VCaP (cell line): ENCODE measurements around the gene AVPI1.

ENCODE experiments used
- H3K27ac ChIP-seq: fragments of 450-650 bp; 2 replicates; pipeline ENCODE4 v1.5.1; 2017
- TF ChIP-seq, protein P1 (sequence below): fragments of 450-650 bp; conservative IDR thresholded peaks from 2 replicates; pipeline ENCODE4 v1.5.1; 2017; ENCODE audit warnings: mild to moderate bottlenecking, moderate library complexity

Gene AVPI1

DNA sequence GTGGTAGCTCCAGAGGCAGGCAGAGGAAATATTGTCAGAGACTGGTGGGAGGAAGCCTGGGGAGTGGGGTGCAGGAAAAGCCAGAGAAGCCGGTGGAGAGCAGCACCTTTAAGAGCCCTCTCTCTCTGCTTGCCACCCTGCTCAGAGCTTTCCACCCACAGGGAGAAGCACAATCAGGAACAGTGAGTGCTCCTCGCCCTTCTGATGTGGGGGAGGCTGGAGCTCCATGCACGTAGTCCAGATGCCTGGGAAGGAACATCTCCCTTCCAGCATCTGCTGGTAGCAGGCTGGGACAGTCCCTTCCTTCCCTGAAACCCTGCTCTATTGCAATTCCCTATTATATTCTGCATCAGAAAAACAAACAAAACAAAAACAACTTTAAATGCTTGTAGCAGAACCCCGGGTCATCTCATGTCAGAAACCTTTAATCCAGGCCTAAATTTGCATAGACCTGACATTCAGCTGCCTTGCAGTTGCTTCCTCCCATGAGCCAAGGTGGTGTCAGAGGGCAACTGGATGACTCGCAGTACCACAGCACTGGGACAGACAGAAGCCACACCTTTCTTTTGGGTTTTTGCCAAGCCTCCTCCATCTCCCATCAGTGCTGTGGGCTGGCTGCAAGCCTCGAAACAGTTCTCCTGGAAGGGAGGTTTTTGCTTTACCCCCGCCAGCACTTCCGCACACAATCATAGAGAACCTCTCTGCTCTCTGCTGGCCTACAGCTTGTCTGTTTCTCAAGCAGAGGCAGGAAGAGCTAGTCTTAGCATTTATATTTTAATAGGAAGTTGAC lies 13.1 kb downstream of the AVPI1 start:
- H3K27ac ChIP-seq, result no peak overlapping the region

DNA sequence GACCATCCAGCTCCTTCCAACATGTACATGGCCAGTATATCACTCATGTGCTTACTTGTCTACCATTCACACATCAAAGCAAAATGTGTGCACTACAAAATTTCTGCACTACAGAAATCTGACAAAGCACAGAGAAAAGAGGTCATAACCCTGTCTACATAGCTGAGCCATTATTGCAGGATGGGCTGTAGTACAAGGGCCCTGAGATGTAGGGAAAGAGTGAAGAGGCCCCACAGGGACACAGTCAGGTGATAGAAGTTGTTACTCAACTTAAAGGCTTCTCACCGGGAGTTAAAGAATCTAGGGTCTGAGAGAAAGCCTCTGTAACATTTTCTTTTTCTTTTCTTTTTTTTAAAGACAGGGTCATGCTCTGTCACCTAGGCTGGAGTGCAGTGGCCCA lies 17.5 kb downstream of the AVPI1 start:
- H3K27ac ChIP-seq, result no peak overlapping the region
- TF ChIP-seq, protein P1, sequence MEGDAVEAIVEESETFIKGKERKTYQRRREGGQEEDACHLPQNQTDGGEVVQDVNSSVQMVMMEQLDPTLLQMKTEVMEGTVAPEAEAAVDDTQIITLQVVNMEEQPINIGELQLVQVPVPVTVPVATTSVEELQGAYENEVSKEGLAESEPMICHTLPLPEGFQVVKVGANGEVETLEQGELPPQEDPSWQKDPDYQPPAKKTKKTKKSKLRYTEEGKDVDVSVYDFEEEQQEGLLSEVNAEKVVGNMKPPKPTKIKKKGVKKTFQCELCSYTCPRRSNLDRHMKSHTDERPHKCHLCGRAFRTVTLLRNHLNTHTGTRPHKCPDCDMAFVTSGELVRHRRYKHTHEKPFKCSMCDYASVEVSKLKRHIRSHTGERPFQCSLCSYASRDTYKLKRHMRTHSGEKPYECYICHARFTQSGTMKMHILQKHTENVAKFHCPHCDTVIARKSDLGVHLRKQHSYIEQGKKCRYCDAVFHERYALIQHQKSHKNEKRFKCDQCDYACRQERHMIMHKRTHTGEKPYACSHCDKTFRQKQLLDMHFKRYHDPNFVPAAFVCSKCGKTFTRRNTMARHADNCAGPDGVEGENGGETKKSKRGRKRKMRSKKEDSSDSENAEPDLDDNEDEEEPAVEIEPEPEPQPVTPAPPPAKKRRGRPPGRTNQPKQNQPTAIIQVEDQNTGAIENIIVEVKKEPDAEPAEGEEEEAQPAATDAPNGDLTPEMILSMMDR, result no peak

More for the DNA sequence above, 13.1 kb downstream of the AVPI1 start:
- TF ChIP-seq, protein P1, result no peak

DNA sequence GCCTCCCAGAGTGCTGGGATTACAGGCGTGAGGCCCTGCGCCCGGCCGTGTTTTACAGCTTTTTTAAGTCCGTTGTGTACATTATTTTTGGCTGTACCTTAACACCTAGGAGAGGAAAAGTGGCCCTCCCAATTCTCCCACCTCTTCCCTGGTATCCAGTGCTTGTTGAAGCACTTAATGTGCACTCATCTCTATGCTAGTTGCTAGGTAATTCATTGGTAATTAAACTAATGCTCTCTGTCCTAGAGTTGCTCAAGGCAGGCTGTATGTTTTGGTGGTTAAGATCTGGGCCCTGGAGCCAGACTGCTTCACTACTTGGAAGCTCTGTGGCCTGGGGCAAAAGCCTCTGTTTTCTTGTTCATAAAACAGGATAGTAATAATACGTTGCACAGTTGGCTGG lies 19.6 kb downstream of the AVPI1 start:
- TF ChIP-seq, protein P1, result no peak
- no peak overlapping the region for H3K27ac ChIP-seq

DNA sequence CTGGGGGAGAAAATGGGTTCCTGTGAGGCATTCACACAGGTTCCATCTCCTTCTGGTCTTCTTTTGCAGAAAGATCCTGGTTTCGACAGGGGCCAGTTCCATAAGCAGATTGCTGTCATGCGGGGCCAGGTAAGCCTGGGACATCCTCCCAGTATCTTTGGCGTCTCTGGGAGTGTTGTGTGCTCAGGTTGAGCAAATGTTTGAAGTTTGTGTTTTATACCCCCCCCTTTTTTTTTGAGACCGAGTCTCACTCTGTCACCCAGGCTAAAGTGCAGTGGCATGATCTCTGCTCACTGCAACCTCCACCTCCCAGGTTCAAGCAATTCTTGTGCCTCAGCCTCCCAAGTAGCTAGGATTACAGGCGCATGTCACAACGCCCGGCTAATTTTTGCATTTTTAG lies 20.0 kb downstream of the AVPI1 start:
- H3K27ac ChIP-seq, result no peak overlapping the region
- TF ChIP-seq, protein P1, result no peak

DNA sequence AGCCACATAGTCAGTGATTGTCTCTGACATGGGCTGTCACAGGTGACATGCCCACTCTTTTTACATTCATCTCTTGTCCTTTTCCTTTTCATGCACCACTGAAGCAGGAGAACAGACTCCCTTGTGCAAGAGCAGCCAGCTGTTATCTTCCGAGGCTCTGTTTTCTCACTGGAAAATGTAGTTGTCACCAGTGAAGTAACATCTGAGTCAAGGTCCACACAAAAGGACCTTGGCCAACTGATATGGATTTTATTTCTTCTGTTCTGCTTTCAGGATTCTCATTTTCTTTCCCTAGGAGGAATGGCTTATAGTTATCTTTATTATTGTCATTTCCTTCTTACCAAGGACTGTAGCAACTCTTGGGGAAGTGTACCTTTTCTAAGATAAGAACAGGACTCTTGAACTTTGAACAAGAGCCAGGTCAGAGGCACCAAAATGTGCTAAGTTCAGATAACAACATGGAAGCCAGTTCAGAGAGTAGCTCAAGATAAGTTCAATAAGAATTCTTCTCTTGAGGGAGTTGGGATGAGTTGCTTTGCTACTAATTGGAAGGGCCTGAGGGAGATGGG lies 22.7 kb downstream of the AVPI1 start:
- no peak overlapping the region for H3K27ac ChIP-seq
- TF ChIP-seq, protein P1, result no peak

DNA sequence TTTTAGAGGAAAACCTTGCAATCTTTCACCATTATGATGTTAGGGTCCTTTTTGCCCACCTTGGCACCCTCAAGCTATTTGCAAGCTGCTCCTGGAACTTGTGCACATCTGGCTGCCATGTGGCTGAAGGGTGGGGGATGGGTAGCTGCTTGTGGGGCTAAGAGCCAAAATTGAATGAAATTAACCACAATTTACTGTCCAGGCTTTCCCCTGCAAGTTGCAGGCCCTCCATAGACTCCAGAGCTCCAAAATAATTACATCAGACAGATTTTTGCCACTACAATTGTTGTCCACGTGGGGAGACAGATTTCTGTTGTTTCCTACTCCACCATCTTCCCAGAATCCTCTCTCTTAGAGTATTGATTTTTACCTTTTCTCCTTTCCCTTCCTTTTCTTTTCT lies 27.5 kb downstream of the AVPI1 start:
- TF ChIP-seq, protein P1, result no peak
- H3K27ac ChIP-seq, result no peak overlapping the region

DNA sequence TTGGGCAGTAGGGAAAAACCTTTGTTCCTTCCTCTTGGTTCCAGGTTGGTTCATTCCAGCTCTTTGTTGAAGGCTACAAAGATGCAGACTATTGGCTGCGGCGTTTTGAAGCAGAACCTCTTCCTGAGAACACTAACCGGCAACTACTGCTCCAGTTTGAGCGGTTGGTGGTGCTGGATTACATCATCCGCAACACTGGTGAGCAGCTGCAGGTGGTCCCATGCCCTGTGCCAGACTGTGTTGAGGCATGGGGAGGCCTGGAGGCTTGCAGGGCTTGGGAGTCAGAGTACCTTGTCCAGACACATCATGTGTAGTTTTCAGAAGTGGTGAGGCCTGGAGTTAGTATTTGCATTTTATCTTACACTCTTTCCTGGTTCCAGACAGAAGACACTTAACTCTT lies 30.3 kb downstream of the AVPI1 start:
- H3K27ac ChIP-seq, result no peak overlapping the region
- TF ChIP-seq, protein P1, result no peak
